Measurements from ENCODE around the gene PLXNA4.

- TF ChIP-seq, protein P1, sequence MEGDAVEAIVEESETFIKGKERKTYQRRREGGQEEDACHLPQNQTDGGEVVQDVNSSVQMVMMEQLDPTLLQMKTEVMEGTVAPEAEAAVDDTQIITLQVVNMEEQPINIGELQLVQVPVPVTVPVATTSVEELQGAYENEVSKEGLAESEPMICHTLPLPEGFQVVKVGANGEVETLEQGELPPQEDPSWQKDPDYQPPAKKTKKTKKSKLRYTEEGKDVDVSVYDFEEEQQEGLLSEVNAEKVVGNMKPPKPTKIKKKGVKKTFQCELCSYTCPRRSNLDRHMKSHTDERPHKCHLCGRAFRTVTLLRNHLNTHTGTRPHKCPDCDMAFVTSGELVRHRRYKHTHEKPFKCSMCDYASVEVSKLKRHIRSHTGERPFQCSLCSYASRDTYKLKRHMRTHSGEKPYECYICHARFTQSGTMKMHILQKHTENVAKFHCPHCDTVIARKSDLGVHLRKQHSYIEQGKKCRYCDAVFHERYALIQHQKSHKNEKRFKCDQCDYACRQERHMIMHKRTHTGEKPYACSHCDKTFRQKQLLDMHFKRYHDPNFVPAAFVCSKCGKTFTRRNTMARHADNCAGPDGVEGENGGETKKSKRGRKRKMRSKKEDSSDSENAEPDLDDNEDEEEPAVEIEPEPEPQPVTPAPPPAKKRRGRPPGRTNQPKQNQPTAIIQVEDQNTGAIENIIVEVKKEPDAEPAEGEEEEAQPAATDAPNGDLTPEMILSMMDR (IDR thresholded peaks at IDR 0.05 in 2 of 3, conservative IDR thresholded peaks at IDR 0.05 in 1 of 3; ENCODE audit: borderline replicate concordance in 1 of 3, insufficient read depth in 1 of 3, low read depth in 2 of 3, low read length in 2 of 3), result no peak
- TF ChIP-seq EZH2 (IDR thresholded peaks at IDR 0.05) (no peak), ELF1 (IDR thresholded peaks at IDR 0.05; ENCODE audit: borderline replicate concordance, low read depth) (no peak)
Observed at GRCh38 chr7:132377015-132377414, 199.3 kb downstream of the PLXNA4 start.
